IPS-18a (cell line): ENCODE measurements around the gene GPRIN2.
"Not testable (repeated sequence)": the region's sequence is repeated elsewhere in the genome, so short reads cannot be mapped to it uniquely, and the experiment has no call there.

Experiments
- H3K27ac ChIP-seq: one replicate; pipeline ENCODE4 v1.5.1; 2013; ENCODE audit warnings: low read length
- H3K27me3 ChIP-seq: one replicate; pipeline ENCODE4 v1.6.1; 2013; ENCODE audit warnings: mild to moderate bottlenecking, low read length; ENCODE audit not compliant: control insufficient read depth, insufficient read depth
- H3K36me3 ChIP-seq: one replicate; pipeline ENCODE4 v1.6.1; 2013; ENCODE audit warnings: low read depth, low read length; ENCODE audit not compliant: control insufficient read depth
- H3K4me1 ChIP-seq: one replicate; pipeline ENCODE4 v1.6.1; 2013; ENCODE audit warnings: low read depth, low read length; ENCODE audit not compliant: control insufficient read depth
- H3K4me3 ChIP-seq: one replicate; pipeline ENCODE4 v1.5.1; 2013; ENCODE audit warnings: low read length
- H3K9ac ChIP-seq: one replicate; pipeline ENCODE4 v1.6.1; 2013; ENCODE audit warnings: mild to moderate bottlenecking, low read length, moderate library complexity
- H3K9me3 ChIP-seq: one replicate; pipeline ENCODE4 v1.6.1; 2013; ENCODE audit warnings: low read depth, low read length; ENCODE audit not compliant: control insufficient read depth

GPRIN2 gene

GRCh38 chr10:46538155-46538554 lies 18.3 kb downstream of the GPRIN2 start:
- H3K27ac ChIP-seq, result no peak overlapping the region
- H3K9me3 ChIP-seq, result no peaks in the 10 kb centered on the region
- no peak overlapping the region for H3K9ac ChIP-seq

GRCh38 chr10:46537309-46537708 lies 19.1 kb downstream of the GPRIN2 start:
- Histone ChIP-seq H3K36me3 (no peaks in the 10 kb centered on the region), H3K9me3 (no peaks in the 10 kb centered on the region), H3K27ac (no peak overlapping the region), H3K4me1 (peaks cover 18% of the 10 kb centered on the region), H3K4me3 (no peak overlapping the region), H3K27me3 (peaks cover 8% of the 10 kb centered on the region), H3K9ac (no peak overlapping the region)

More at GRCh38 chr10:46538155-46538554, 18.3 kb downstream of the GPRIN2 start:
- H3K4me1 ChIP-seq, result peaks cover 18% of the 10 kb centered on the region
- H3K36me3 ChIP-seq, result no peaks in the 10 kb centered on the region
- H3K27me3 ChIP-seq, result peaks cover 8% of the 10 kb centered on the region
- no peak overlapping the region for H3K4me3 ChIP-seq

GRCh38 chr10:46536781-46537180 lies 19.7 kb downstream of the GPRIN2 start:
- Histone ChIP-seq H3K27me3 (peaks cover 8% of the 10 kb centered on the region), H3K27ac (no peak overlapping the region), H3K36me3 (no peaks in the 10 kb centered on the region), H3K9ac (no peak overlapping the region), H3K9me3 (no peaks in the 10 kb centered on the region), H3K4me3 (no peak overlapping the region), H3K4me1 (peaks cover 14% of the 10 kb centered on the region)

GRCh38 chr10:46536171-46536570 lies 20.3 kb downstream of the GPRIN2 start:
- peaks cover 8% of the 10 kb centered on the region for H3K27me3 ChIP-seq
- H3K36me3 ChIP-seq, result no peaks in the 10 kb centered on the region
- H3K4me1 ChIP-seq, result peaks cover 13% of the 10 kb centered on the region
- H3K4me3 ChIP-seq, result no peak overlapping the region
- no peak overlapping the region for H3K27ac ChIP-seq
- no peaks in the 10 kb centered on the region for H3K9me3 ChIP-seq
- no peak overlapping the region for H3K9ac ChIP-seq

- Histone ChIP-seq H3K9me3 (no peaks in the 10 kb centered on the region), H3K27me3 (no peaks in the 10 kb centered on the region), H3K4me3 (no peak overlapping the region), H3K4me1 (peaks cover 13% of the 10 kb centered on the region), H3K27ac (no peak overlapping the region), H3K9ac (no peak overlapping the region), H3K36me3 (no peaks in the 10 kb centered on the region)
Observed at GRCh38 chr10:46534828-46535524, 21.5 kb downstream of the GPRIN2 start.

- not testable (repeated sequence) for H3K4me1 ChIP-seq, H3K9ac ChIP-seq, H3K27ac ChIP-seq, H3K27me3 ChIP-seq, H3K4me3 ChIP-seq, H3K9me3 ChIP-seq, H3K36me3 ChIP-seq
Observed at GRCh38 chr10:46532256-46532655, 24.2 kb downstream of the GPRIN2 start.

GRCh38 chr10:46530249-46531186 lies 25.9 kb downstream of the GPRIN2 start:
- no peak overlapping the region for H3K27ac ChIP-seq

GRCh38 chr10:46529742-46530141 lies 26.7 kb downstream of the GPRIN2 start:
- H3K27ac ChIP-seq, H3K4me3 ChIP-seq, H3K27me3 ChIP-seq, H3K9ac ChIP-seq, H3K9me3 ChIP-seq, H3K4me1 ChIP-seq, H3K36me3 ChIP-seq: not testable (repeated sequence)

More at GRCh38 chr10:46530249-46531186, 25.9 kb downstream of the GPRIN2 start:
- Histone ChIP-seq H3K4me3 (no peak overlapping the region), H3K9ac (no peak overlapping the region), H3K27me3 (no peaks in the 10 kb centered on the region), H3K9me3 (no peaks in the 10 kb centered on the region), H3K36me3 (no peaks in the 10 kb centered on the region), H3K4me1 (no peaks in the 10 kb centered on the region)

- Histone ChIP-seq H3K27me3 (no peaks in the 10 kb centered on the region), H3K9me3 (no peaks in the 10 kb centered on the region), H3K27ac (no peak overlapping the region), H3K4me1 (no peaks in the 10 kb centered on the region), H3K9ac (no peak overlapping the region), H3K4me3 (no peak overlapping the region), H3K36me3 (no peaks in the 10 kb centered on the region)
Observed at GRCh38 chr10:46528675-46529615, 27.5 kb downstream of the GPRIN2 start.

GRCh38 chr10:46528171-46528671 lies 28.2 kb downstream of the GPRIN2 start:
- no peak overlapping the region for H3K4me3 ChIP-seq
- no peak overlapping the region for H3K27ac ChIP-seq
- H3K9me3 ChIP-seq, result no peaks in the 10 kb centered on the region
- no peaks in the 10 kb centered on the region for H3K36me3 ChIP-seq
- no peaks in the 10 kb centered on the region for H3K4me1 ChIP-seq
- no peaks in the 10 kb centered on the region for H3K27me3 ChIP-seq
- H3K9ac ChIP-seq, result no peak overlapping the region
